OCI-LY3 (cell line): ENCODE results near the gene ADAMTS15.

Source experiments
- EZH2phosphoT487 ChIP-seq: fragments of 200-600 bp; shearing (Covaris generic); IDR thresholded peaks from 2 replicates; pipeline ENCODE4 v1.6.1; 2018; ENCODE audit warnings: antibody characterized with exemption, mixed run types, low read depth
- TF ChIP-seq, protein P1 (sequence below): fragments of 200-600, 300-600 bp; sonication (generic); IDR thresholded peaks from 2 replicates; pipeline ENCODE4 v1.5.1; 2014; ENCODE audit warnings: antibody characterized with exemption, low read length, low read depth

DNA sequence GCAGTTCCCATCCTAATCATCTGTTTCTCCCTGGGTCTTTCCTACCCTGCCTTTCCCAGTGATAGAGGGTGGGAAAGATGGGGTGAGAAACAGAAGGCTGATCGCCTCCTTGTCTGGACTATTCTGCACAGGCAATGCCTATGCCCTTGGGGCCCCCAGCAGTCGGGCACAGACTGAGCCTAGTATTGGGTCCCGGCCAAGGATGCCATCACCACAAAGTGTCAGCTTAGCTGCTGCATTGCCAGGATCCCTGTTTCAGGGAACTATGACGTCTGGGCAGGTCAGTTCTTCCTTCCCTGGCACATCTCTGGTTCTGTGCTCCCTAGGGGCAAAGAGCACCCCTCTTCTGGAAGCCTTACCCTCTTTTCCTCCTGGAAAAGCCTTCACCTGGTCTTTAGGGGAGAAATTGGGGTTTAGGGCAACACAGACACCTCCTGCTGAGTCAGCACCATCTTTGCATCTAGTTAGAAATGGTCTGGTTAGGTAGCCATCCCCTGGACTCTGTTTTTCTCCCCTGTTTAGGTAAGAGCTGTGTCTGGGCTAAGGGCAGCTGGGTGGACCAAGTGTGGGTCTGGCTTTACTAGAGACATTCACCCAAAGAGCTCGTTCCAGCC, 22.1 kb upstream of the ADAMTS15 start:
- TF ChIP-seq, protein P1, sequence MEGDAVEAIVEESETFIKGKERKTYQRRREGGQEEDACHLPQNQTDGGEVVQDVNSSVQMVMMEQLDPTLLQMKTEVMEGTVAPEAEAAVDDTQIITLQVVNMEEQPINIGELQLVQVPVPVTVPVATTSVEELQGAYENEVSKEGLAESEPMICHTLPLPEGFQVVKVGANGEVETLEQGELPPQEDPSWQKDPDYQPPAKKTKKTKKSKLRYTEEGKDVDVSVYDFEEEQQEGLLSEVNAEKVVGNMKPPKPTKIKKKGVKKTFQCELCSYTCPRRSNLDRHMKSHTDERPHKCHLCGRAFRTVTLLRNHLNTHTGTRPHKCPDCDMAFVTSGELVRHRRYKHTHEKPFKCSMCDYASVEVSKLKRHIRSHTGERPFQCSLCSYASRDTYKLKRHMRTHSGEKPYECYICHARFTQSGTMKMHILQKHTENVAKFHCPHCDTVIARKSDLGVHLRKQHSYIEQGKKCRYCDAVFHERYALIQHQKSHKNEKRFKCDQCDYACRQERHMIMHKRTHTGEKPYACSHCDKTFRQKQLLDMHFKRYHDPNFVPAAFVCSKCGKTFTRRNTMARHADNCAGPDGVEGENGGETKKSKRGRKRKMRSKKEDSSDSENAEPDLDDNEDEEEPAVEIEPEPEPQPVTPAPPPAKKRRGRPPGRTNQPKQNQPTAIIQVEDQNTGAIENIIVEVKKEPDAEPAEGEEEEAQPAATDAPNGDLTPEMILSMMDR: no peak
- no peak for TF ChIP-seq EZH2phosphoT487
